WTC11 (cell line): Measurements from ENCODE around the gene OR6J1.

Experiments used
- ESRRA ChIP-seq: sonication (generic); formaldehyde crosslinking; IDR thresholded peaks from 2 replicates; pipeline ENCODE4 v1.8.1; 2022; ENCODE audit warnings: mild to moderate bottlenecking, missing genetic modification reagents, borderline replicate concordance
- ETV6 ChIP-seq: sonication (generic); formaldehyde crosslinking; IDR thresholded peaks from 2 replicates; pipeline ENCODE4 v1.8.1; 2022; ENCODE audit warnings: mild to moderate bottlenecking, missing genetic modification reagents
- FOXP1 ChIP-seq: sonication (generic); formaldehyde crosslinking; IDR thresholded peaks from 2 replicates; pipeline ENCODE4 v1.8.0; 2022; ENCODE audit warnings: missing genetic modification reagents, mild to moderate bottlenecking, moderate library complexity, borderline replicate concordance
- HMGXB4 ChIP-seq: sonication (generic); formaldehyde crosslinking; IDR thresholded peaks from 2 replicates; pipeline ENCODE4 v1.8.1; 2023; ENCODE audit warnings: mild to moderate bottlenecking, moderate library complexity, missing genetic modification reagents
- MLX ChIP-seq: sonication (generic); formaldehyde crosslinking; IDR thresholded peaks from 2 replicates; pipeline ENCODE4 v1.8.1; 2023; ENCODE audit warnings: mild to moderate bottlenecking, missing genetic modification reagents, moderate library complexity
- NFYB ChIP-seq: sonication (generic); formaldehyde crosslinking; conservative IDR thresholded peaks from 2 replicates; pipeline ENCODE4 v1.8.0; 2022; ENCODE audit warnings: low read depth, missing genetic modification reagents
- ZNF138 ChIP-seq: sonication (generic); formaldehyde crosslinking; conservative IDR thresholded peaks from 2 replicates; pipeline ENCODE4 v1.8.1; 2022; ENCODE audit warnings: mild to moderate bottlenecking, moderate library complexity, missing genetic modification reagents
- TF ChIP-seq, protein P1 (sequence below): fragments of 200-600 bp; IDR thresholded peaks from 2 replicates; pipeline ENCODE4 v1.8.0; 2022; ENCODE audit warnings: antibody characterized with exemption
- TF ChIP-seq, protein P2 (sequence below): sonication (generic); formaldehyde crosslinking; IDR thresholded peaks from 2 replicates; pipeline ENCODE4 v1.8.1; 2023; ENCODE audit warnings: mild to moderate bottlenecking, missing genetic modification reagents, borderline replicate concordance
- TF ChIP-seq, protein P3 (sequence below): sonication (generic); formaldehyde crosslinking; IDR thresholded peaks from 2 replicates; pipeline ENCODE4 v1.8.1; 2023; ENCODE audit warnings: mild to moderate bottlenecking, missing genetic modification reagents, moderate library complexity

- TF ChIP-seq, protein P1, sequence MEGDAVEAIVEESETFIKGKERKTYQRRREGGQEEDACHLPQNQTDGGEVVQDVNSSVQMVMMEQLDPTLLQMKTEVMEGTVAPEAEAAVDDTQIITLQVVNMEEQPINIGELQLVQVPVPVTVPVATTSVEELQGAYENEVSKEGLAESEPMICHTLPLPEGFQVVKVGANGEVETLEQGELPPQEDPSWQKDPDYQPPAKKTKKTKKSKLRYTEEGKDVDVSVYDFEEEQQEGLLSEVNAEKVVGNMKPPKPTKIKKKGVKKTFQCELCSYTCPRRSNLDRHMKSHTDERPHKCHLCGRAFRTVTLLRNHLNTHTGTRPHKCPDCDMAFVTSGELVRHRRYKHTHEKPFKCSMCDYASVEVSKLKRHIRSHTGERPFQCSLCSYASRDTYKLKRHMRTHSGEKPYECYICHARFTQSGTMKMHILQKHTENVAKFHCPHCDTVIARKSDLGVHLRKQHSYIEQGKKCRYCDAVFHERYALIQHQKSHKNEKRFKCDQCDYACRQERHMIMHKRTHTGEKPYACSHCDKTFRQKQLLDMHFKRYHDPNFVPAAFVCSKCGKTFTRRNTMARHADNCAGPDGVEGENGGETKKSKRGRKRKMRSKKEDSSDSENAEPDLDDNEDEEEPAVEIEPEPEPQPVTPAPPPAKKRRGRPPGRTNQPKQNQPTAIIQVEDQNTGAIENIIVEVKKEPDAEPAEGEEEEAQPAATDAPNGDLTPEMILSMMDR, result no peak
- TF ChIP-seq, protein P2, sequence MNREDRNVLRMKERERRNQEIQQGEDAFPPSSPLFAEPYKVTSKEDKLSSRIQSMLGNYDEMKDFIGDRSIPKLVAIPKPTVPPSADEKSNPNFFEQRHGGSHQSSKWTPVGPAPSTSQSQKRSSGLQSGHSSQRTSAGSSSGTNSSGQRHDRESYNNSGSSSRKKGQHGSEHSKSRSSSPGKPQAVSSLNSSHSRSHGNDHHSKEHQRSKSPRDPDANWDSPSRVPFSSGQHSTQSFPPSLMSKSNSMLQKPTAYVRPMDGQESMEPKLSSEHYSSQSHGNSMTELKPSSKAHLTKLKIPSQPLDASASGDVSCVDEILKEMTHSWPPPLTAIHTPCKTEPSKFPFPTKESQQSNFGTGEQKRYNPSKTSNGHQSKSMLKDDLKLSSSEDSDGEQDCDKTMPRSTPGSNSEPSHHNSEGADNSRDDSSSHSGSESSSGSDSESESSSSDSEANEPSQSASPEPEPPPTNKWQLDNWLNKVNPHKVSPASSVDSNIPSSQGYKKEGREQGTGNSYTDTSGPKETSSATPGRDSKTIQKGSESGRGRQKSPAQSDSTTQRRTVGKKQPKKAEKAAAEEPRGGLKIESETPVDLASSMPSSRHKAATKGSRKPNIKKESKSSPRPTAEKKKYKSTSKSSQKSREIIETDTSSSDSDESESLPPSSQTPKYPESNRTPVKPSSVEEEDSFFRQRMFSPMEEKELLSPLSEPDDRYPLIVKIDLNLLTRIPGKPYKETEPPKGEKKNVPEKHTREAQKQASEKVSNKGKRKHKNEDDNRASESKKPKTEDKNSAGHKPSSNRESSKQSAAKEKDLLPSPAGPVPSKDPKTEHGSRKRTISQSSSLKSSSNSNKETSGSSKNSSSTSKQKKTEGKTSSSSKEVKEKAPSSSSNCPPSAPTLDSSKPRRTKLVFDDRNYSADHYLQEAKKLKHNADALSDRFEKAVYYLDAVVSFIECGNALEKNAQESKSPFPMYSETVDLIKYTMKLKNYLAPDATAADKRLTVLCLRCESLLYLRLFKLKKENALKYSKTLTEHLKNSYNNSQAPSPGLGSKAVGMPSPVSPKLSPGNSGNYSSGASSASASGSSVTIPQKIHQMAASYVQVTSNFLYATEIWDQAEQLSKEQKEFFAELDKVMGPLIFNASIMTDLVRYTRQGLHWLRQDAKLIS (CRISPR knock-in tag), result no peak
- TF ChIP-seq, protein P3, sequence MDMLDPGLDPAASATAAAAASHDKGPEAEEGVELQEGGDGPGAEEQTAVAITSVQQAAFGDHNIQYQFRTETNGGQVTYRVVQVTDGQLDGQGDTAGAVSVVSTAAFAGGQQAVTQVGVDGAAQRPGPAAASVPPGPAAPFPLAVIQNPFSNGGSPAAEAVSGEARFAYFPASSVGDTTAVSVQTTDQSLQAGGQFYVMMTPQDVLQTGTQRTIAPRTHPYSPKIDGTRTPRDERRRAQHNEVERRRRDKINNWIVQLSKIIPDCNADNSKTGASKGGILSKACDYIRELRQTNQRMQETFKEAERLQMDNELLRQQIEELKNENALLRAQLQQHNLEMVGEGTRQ (CRISPR knock-in tag), result no peak
- TF ChIP-seq FOXP1 (CRISPR knock-in tag) (no peak), ZNF138 (CRISPR knock-in tag) (no peak), HMGXB4 (no peak), MLX (CRISPR knock-in tag) (no peak), ETV6 (CRISPR knock-in tag) (no peak), ESRRA (CRISPR knock-in tag) (no peak), NFYB (CRISPR knock-in tag) (no peak)
These were observed 56.9 kb downstream of the OR6J1 start for GRCh38 chr14:22587247-22587646.
